ENCODE measurements around the gene ST3GAL4. TPM values are rescaled to one million over a fixed set of nuclear protein-coding genes. Genes with fewer than 3 reads are reported as not detected.

The ST3GAL4 gene
- total and polyA plus RNA-seq, 9 of the 15 experiments (the other 6 are each of a cell fraction or from before 2014, with no cell fraction given) = 0.27 to 22.9 (median 10.5) TPM

DNA sequence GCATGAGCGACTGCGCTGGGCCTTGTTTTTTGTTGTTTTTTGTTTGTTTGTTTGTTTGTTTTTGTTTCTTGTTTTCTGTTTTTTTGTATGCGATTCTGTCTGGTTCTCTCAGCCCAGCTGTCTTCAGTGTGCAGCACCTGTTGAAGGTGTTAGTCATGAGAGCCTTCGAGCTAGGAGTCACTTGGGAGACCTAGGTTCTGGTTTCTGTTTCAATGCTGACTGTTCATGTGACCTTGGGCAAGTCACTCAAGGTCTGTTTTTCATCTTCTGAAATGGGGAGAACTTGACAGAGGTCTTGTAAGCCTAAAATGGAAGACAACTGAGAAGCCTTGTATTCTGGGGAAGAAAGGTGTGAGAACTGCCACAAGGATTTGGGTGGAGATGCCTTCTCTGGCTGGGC lies 49.8 kb upstream of the ST3GAL4 start:
- no peak for FAIRE-seq
- H3K79me2 ChIP-seq (ENCODE audit: control insufficient read depth, insufficient read depth, low read length) = peaks cover 12% of the 10 kb centered on the region; the same call in 2 of the 3 replicates

More for the DNA sequence above, 49.8 kb upstream of the ST3GAL4 start:
- intact Hi-C loops (cut with micrococcal nuclease) = loop anchor here (5.0 kb wide), 2 partner anchors 383 to 412 kb away; no protein-coding TSS in a partner anchor
- CTCF ChIA-PET (ENCODE audit: low intra/inter-chr PET ratio) = no interaction called here
- no peak overlapping the region for H3K27ac ChIP-seq (ENCODE audit: extremely low read depth, low read depth, low read length)
- POLR2A ChIA-PET = interaction anchor here (0.6 kb wide), 1 partner anchor 184 kb away, joined by 3 read pairs; no protein-coding TSS in a partner anchor
- in situ Hi-C loops (cut with MboI) = loop anchor here (25.0 kb wide), 2 partner anchors 107 to 682 kb away; no protein-coding TSS in a partner anchor
- H3K9ac ChIP-seq (ENCODE audit: insufficient read depth in 1 of 2, low read depth in 2 of 2, low read length in 2 of 2) = no peak overlapping the region
- H3K36me3 ChIP-seq (ENCODE audit: control insufficient read depth, insufficient read depth, low read length) = peaks cover 8% of the 10 kb centered on the region; the same call in 2 of the 3 replicates
- H3K4me3 ChIP-seq = no peak overlapping the region
- H3K9me3 ChIP-seq (replicated peaks; ENCODE audit: control insufficient read depth, insufficient read depth, low read depth, low read length) = no peaks in the 10 kb centered on the region
- H3K9me1 ChIP-seq (ENCODE audit: control insufficient read depth, insufficient read depth, low read length) = no peaks in the 10 kb centered on the region
- no peak overlapping the region for H3K4me2 ChIP-seq (ENCODE audit: insufficient read depth, low read length)
- peaks cover 4 to 11% of the 10 kb centered on the region in 2 experiments; a peak in 3 of 5 replicates for H3K4me1 ChIP-seq (replicated peaks in 1 of 2; ENCODE audit: control insufficient read depth in 2 of 2, insufficient read depth in 2 of 2, low read length in 2 of 2)
- H3K27me3 ChIP-seq (ENCODE audit: control insufficient read depth in 2 of 2, insufficient read depth in 2 of 2, low read length in 2 of 2) = no peaks in the 10 kb centered on the region; a peak in 1 of 5 replicates
- H2AFZ ChIP-seq (ENCODE audit: low read depth, low read length) = no peak overlapping the region
- ATAC-seq (no peak), DNase-seq (ENCODE audit: extremely low read depth in 1 of 4, low spot score in 3 of 4) (no peak)
- no TSS peak for BruUV-seq (replicated peaks)
- WGBS (ENCODE audit: insufficient coverage, low coverage, missing lambda C conversion rate) = 92% methylated on average over 4 of the region's 4 CpGs
- no peak for TF ChIP-seq RFX1 (IDR thresholded peaks at IDR 0.05)
- no peak for TF ChIP-seq PHF20 (IDR thresholded peaks at IDR 0.05; ENCODE audit: partially characterized antibody)
- no peak for TF ChIP-seq ETV6 (IDR thresholded peaks at IDR 0.05; ENCODE audit: borderline replicate concordance in 1 of 2, low read depth in 2 of 2, low read length in 1 of 2)
- TF ChIP-seq ETV6 (CRISPR knock-in tag; IDR thresholded peaks at IDR 0.05; ENCODE audit: borderline replicate concordance) = no peak
- no peak for TF ChIP-seq ZNF165 (CRISPR knock-in tag; IDR thresholded peaks at IDR 0.05; ENCODE audit: borderline replicate concordance)
- no peak for TF ChIP-seq E2F3 (CRISPR knock-in tag; IDR thresholded peaks at IDR 0.05)
- TF ChIP-seq HNRNPL (IDR thresholded peaks at IDR 0.05; ENCODE audit: low read depth, low read length) = no peak
- no peak for TF ChIP-seq FOXK1 (CRISPR knock-in tag; IDR thresholded peaks at IDR 0.05; ENCODE audit: borderline replicate concordance)
- no peak for TF ChIP-seq TRIM24 (IDR thresholded peaks at IDR 0.05)
- TF ChIP-seq HNRNPLL (IDR thresholded peaks at IDR 0.05; ENCODE audit: low read depth, low read length, poor library complexity, severe bottlenecking) = no peak
- TF ChIP-seq, protein P1, sequence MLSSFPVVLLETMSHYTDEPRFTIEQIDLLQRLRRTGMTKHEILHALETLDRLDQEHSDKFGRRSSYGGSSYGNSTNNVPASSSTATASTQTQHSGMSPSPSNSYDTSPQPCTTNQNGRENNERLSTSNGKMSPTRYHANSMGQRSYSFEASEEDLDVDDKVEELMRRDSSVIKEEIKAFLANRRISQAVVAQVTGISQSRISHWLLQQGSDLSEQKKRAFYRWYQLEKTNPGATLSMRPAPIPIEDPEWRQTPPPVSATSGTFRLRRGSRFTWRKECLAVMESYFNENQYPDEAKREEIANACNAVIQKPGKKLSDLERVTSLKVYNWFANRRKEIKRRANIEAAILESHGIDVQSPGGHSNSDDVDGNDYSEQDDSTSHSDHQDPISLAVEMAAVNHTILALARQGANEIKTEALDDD (IDR thresholded peaks at IDR 0.05) = no peak
- no peak for TF ChIP-seq SAFB (IDR thresholded peaks at IDR 0.05; ENCODE audit: borderline replicate concordance, low read depth, low read length)
- TF ChIP-seq GATAD2B (IDR thresholded peaks at IDR 0.05; ENCODE audit: borderline replicate concordance) = no peak
- H4K20me1 ChIP-seq (replicated peaks; ENCODE audit: control insufficient read depth, insufficient read depth, low read length) = no peaks in the 10 kb centered on the region; the same call in 1 of the 2 replicates

All from K562 (cell line).